NT2/D1 (cell line): ENCODE data around the gene ITIH5.

ENCODE experiments used
- DNase-seq: peaks from one replicate; pipeline ENCODE4 v3.0.0-alpha.2; 2011; ENCODE audit warnings: low read depth, low spot score
- H3K27me3 ChIP-seq: 2 replicates; pipeline ENCODE4 v1.6.0; 2011; ENCODE audit warnings: mild to moderate bottlenecking; ENCODE audit not compliant: insufficient read length, insufficient read depth
- H3K36me3 ChIP-seq: 2 replicates; pipeline ENCODE4 v1.6.1; 2011; ENCODE audit warnings: mild to moderate bottlenecking, low read length, mixed read lengths; ENCODE audit not compliant: insufficient read depth, insufficient read length
- H3K4me1 ChIP-seq: 2 replicates; pipeline ENCODE4 v1.5.1; 2011; ENCODE audit not compliant: insufficient read depth, insufficient read length
- H3K4me3 ChIP-seq: 2 replicates; pipeline ENCODE4 v1.5.1; 2011; ENCODE audit warnings: low read depth; ENCODE audit not compliant: insufficient read length
- H3K9ac ChIP-seq: 2 replicates; pipeline ENCODE4 v1.6.0; 2011; ENCODE audit warnings: low read depth; ENCODE audit not compliant: insufficient read length
- H3K9me3 ChIP-seq: 2 replicates; pipeline ENCODE4 v1.5.1; 2011; ENCODE audit warnings: mild to moderate bottlenecking, low read length; ENCODE audit not compliant: insufficient read depth
- SUZ12 ChIP-seq: IDR thresholded peaks from 2 replicates; pipeline ENCODE4 v1.6.1; 2011; ENCODE audit not compliant: insufficient read length, insufficient read depth; ENCODE audit errors: extremely low read depth
- YY1 ChIP-seq: IDR thresholded peaks from 2 replicates; pipeline ENCODE4 v1.6.1; 2011; ENCODE audit not compliant: insufficient read length, insufficient read depth
- ZNF274 ChIP-seq: IDR thresholded peaks from 2 replicates; pipeline ENCODE4 v1.6.1; 2011; ENCODE audit warnings: mild to moderate bottlenecking, low read depth, low read length

ITIH5 gene

DNA sequence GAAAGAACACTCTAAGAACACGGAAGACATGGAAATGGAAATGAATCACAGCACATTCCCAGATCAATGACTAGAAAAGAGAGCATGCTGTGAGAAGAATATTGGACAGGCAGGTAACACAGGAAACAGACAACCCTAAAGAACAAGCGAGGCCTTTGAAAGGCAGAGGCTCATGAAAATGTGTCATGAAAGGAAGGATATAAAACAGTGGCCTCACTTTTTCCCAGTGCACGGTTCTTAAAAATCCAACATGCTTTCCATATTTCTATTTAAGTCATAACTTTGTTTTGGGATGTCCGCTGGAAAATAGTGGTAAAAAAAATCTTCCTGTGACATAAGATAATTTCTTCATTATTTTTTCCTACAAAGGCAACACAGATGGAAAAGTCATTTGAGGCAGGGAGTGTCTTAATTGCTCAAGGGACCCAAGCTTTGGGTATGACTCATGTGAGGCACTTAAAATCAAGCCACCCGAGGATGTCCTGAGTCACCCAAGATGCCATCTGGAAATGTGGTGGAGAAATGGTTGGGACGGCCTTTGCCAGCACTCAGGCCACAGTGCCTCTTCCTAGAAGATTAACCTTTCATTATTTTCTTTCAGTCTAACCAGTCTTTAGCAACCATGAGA, 17.0 kb downstream of the ITIH5 start:
- Histone ChIP-seq H3K9ac (no peak overlapping the region), H3K9me3 (no peaks in the 10 kb centered on the region), H3K4me1 (no peaks in the 10 kb centered on the region), H3K36me3 (no peaks in the 10 kb centered on the region), H3K27me3 (no peaks in the 10 kb centered on the region), H3K4me3 (no peak overlapping the region)
- no peak for TF ChIP-seq ZNF274
- no peak for TF ChIP-seq YY1
- no peak for TF ChIP-seq SUZ12
- no peak for DNase-seq

DNA sequence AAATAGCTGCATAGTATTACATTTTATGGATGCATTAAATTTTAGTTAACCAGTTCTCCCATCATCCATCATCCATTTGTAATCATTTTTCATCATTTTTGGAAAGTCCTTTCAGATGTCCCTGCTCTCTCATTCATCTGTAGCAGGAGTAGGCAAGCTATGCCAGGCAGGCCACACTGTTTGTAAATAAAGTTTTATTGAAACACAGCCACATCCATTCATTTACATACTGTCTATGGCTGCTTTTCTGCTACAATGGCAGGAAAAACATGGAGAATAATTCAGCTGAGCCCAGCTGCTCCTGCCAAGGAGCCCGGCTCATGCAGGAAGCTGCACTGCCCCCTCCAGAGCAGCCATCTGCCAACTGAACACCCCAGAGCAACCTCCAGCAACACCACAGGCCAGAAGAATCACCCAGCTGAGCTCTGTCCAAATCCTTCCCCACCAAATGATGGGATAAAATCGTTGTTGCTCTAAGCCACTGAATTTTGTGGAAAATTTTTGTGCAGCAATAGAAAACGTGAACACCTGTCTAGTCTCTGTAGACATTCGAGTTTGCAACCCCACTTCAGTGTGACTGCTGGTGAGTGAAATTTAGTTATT, 19.6 kb downstream of the ITIH5 start:
- no peak overlapping the region for H3K9ac ChIP-seq
- TF ChIP-seq YY1 (no peak), ZNF274 (no peak), SUZ12 (no peak)

DNA sequence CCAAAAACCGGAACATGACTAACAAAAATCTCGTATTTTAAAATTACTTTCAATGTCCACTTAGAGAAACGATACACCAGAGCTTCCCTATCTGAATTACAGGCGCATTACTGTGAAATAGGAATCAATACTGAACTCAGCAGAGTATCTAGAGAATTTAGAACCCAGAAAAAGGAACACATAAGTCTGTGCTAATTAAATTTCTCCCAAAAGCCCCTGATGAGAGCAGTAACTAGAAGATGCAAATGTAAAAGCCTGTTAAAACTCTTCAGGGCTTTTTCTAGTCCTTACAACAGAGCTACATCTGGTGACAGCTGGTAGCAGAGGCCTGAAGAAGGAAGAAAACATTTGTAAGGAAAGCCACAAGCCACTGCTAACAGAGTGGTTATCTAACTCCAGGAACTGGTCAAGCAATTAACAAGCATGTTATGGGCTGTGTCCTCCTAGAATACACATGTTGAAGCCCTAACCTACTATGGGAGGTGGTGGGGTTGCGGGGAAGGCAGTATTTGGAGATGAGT, 24.2 kb downstream of the ITIH5 start:
- H3K9me3 ChIP-seq, result 0 out of 2 replicates have a peak, but pooled peaks cover 4% of the 10 kb centered on the region
- H3K9ac ChIP-seq, result no peak overlapping the region
- no peak overlapping the region for H3K4me3 ChIP-seq
- no peaks in the 10 kb centered on the region for H3K4me1 ChIP-seq
- H3K27me3 ChIP-seq, result no peaks in the 10 kb centered on the region
- no peak for DNase-seq
- TF ChIP-seq YY1, result no peak
- TF ChIP-seq ZNF274, result no peak
- no peak for TF ChIP-seq SUZ12
- no peaks in the 10 kb centered on the region for H3K36me3 ChIP-seq

More for the DNA sequence above, 19.6 kb downstream of the ITIH5 start:
- Histone ChIP-seq H3K36me3 (no peaks in the 10 kb centered on the region), H3K4me3 (no peak overlapping the region), H3K4me1 (no peaks in the 10 kb centered on the region), H3K27me3 (no peaks in the 10 kb centered on the region), H3K9me3 (no peaks in the 10 kb centered on the region)
- no peak for DNase-seq

DNA sequence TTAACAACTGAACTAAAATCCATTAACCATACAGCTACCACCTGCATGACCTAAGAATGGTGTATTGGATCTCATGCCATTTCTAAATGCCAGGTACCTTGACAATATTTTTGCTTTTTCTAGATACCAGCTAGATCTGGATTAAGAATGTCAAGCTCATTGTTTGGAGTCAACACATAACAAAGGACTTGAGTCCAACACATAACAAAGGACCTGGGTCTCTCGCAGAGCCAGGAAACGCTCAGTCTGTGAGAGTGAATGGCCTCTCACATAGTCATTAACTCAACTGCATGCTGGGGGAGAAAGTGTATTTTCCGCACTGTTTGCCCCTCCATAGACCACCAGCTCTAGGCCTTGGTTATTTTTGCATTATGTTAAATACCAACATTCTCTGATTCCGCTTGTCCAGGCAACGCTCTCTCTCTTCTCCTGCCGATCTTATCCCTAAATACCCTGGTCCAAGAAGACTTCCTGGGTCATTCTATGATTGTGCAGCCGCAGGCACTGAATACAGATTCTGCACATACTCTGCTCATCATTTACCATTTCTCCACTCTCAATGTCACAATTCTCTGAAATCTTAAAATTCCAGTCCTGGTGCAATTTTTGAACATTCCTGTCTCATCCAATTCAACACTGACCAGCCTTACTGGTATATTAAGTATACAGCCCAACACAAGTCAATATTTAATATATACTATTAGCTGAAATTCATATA, 31.2 kb downstream of the ITIH5 start:
- Histone ChIP-seq H3K36me3 (no peaks in the 10 kb centered on the region), H3K4me1 (peaks cover 3% of the 10 kb centered on the region), H3K27me3 (no peaks in the 10 kb centered on the region), H3K9ac (no peak overlapping the region), H3K9me3 (0 out of 2 replicates have a peak, but pooled peaks cover 4% of the 10 kb centered on the region), H3K4me3 (no peak overlapping the region)
- TF ChIP-seq SUZ12, result no peak
- TF ChIP-seq YY1, result no peak
- TF ChIP-seq ZNF274, result no peak
- peak; percentile 77 for DNase-seq

GRCh38 chr10:7634142-7634894, 32.4 kb downstream of the ITIH5 start:
- DNase-seq, result no peak

GRCh38 chr10:7626283-7626682, 40.5 kb downstream of the ITIH5 start:
- Histone ChIP-seq H3K36me3 (no peaks in the 10 kb centered on the region), H3K27me3 (no peaks in the 10 kb centered on the region), H3K4me3 (no peak overlapping the region), H3K9ac (no peak overlapping the region), H3K4me1 (no peaks in the 10 kb centered on the region), H3K9me3 (no peaks in the 10 kb centered on the region)
- TF ChIP-seq SUZ12, result no peak
- no peak for DNase-seq

More at GRCh38 chr10:7634142-7634894, 32.4 kb downstream of the ITIH5 start:
- H3K9me3 ChIP-seq, result 0 out of 2 replicates have a peak, but pooled peaks cover 4% of the 10 kb centered on the region
- H3K27me3 ChIP-seq, result no peaks in the 10 kb centered on the region
- no peak overlapping the region for H3K4me3 ChIP-seq
- no peak overlapping the region for H3K9ac ChIP-seq
- peaks cover 3% of the 10 kb centered on the region for H3K4me1 ChIP-seq
- no peaks in the 10 kb centered on the region for H3K36me3 ChIP-seq
- TF ChIP-seq YY1, result no peak
- no peak for TF ChIP-seq ZNF274
- TF ChIP-seq SUZ12, result no peak

GRCh38 chr10:7625836-7626235, 40.9 kb downstream of the ITIH5 start:
- Histone ChIP-seq H3K9ac (no peak overlapping the region), H3K4me1 (no peaks in the 10 kb centered on the region), H3K4me3 (no peak overlapping the region), H3K36me3 (no peaks in the 10 kb centered on the region), H3K9me3 (no peaks in the 10 kb centered on the region), H3K27me3 (no peaks in the 10 kb centered on the region)
- no peak for DNase-seq
- no peak for TF ChIP-seq YY1
- no peak for TF ChIP-seq SUZ12
- no peak for TF ChIP-seq ZNF274
